ENCODE measurements around the gene COL20A1.
"Not testable (repeated sequence)": the region's sequence is repeated elsewhere in the genome, so short reads cannot be mapped to it uniquely, and the experiment has no call there.

COL20A1 gene

GRCh38 chr20:63290677-63291472 is 2.1 kb upstream of the COL20A1 start:
- no peak for DNase-seq (ENCODE audit: low read depth)

GRCh38 chr20:63291811-63292210 is 1.2 kb upstream of the COL20A1 start:
- no peak for DNase-seq (ENCODE audit: low read depth)

- no peak for DNase-seq (ENCODE audit: low read depth)
Measured at GRCh38 chr20:63292292-63292701, 689 bp upstream of the COL20A1 start.

- no peak for DNase-seq (ENCODE audit: low read depth)
Measured at GRCh38 chr20:63293456-63293855, 470 bp downstream of the COL20A1 start.

GRCh38 chr20:63293871-63294535 is 1.0 kb downstream of the COL20A1 start:
- no peak for DNase-seq (ENCODE audit: low read depth)

GRCh38 chr20:63294536-63294900 is 1.5 kb downstream of the COL20A1 start:
- no peak for DNase-seq (ENCODE audit: low read depth)

- DNase-seq (ENCODE audit: low read depth) = no peak
Measured at GRCh38 chr20:63295018-63295417, 2.0 kb downstream of the COL20A1 start.

- no peak for DNase-seq (ENCODE audit: low read depth)
Measured at GRCh38 chr20:63295422-63295821, 2.4 kb downstream of the COL20A1 start.

- DNase-seq (ENCODE audit: low read depth) = no peak
Measured at GRCh38 chr20:63295846-63296245, 2.9 kb downstream of the COL20A1 start.

GRCh38 chr20:63296531-63297299 is 3.7 kb downstream of the COL20A1 start:
- DNase-seq (ENCODE audit: low read depth) = no peak

- DNase-seq (ENCODE audit: low read depth) = no peak
Measured at GRCh38 chr20:63297371-63297781, 4.4 kb downstream of the COL20A1 start.

- DNase-seq (ENCODE audit: low read depth) = no peak
Measured at GRCh38 chr20:63297796-63298572, 5.0 kb downstream of the COL20A1 start.

- DNase-seq (ENCODE audit: low read depth) = no peak
Measured at GRCh38 chr20:63298731-63299312, 5.8 kb downstream of the COL20A1 start.

- no peak for DNase-seq (ENCODE audit: low read depth)
Measured at GRCh38 chr20:63301671-63302070, 8.7 kb downstream of the COL20A1 start.

- no peak for DNase-seq (ENCODE audit: low read depth)
Measured at GRCh38 chr20:63303095-63303666, 10.2 kb downstream of the COL20A1 start.

- DNase-seq (ENCODE audit: low read depth) = no peak
Measured at GRCh38 chr20:63305393-63305792, 12.4 kb downstream of the COL20A1 start.

GRCh38 chr20:63305933-63306672 is 13.1 kb downstream of the COL20A1 start:
- not testable (repeated sequence) for DNase-seq (ENCODE audit: low read depth)

- no peak for DNase-seq (ENCODE audit: low read depth)
Measured at GRCh38 chr20:63306673-63307537, 13.9 kb downstream of the COL20A1 start.

- no peak for DNase-seq (ENCODE audit: low read depth)
Measured at GRCh38 chr20:63307538-63308217, 14.7 kb downstream of the COL20A1 start.

All from HS-27A (cell line).